NCI-H82 (cell line): ENCODE measurements around the gene CCDC160.
"Not testable (repeated sequence)": the region's sequence is repeated elsewhere in the genome, so short reads cannot be mapped to it uniquely, and the experiment has no call there.

Experiments
- DNase-seq: peaks from one replicate; lab custom pipeline; 2025; lab: John Stamatoyannopoulos, UW

CCDC160 gene

GRCh38 chrX:134236626-134237614 is at the start of gene CCDC160:
Gene CCDC160 (plus strand): TSS chrX:134237182. CDS start chrX:134244801, 7,619 bp downstream.
- peak; percentile 43 for DNase-seq

GRCh38 chrX:134191281-134191680 is 45.7 kb upstream of the CCDC160 start:
- no peak for DNase-seq

GRCh38 chrX:134194915-134195314 is 42.1 kb upstream of the CCDC160 start:
- DNase-seq = no peak

- DNase-seq = no peak
Measured at GRCh38 chrX:134202561-134202960, 34.4 kb upstream of the CCDC160 start.

- no peak for DNase-seq
Measured at GRCh38 chrX:134206221-134206620, 30.8 kb upstream of the CCDC160 start.

- no peak for DNase-seq
Measured at GRCh38 chrX:134210465-134210864, 26.5 kb upstream of the CCDC160 start.

- no peak for DNase-seq
Measured at GRCh38 chrX:134235236-134235635, 1.7 kb upstream of the CCDC160 start.

GRCh38 chrX:134238144-134238543 is 1.2 kb downstream of the CCDC160 start:
- not testable (repeated sequence) for DNase-seq

- DNase-seq = no peak
Measured at GRCh38 chrX:134239016-134239415, 2.0 kb downstream of the CCDC160 start.

GRCh38 chrX:134240209-134240608 is 3.2 kb downstream of the CCDC160 start:
- DNase-seq = no peak

- no peak for DNase-seq
Measured at GRCh38 chrX:134241960-134242619, 5.1 kb downstream of the CCDC160 start.

- DNase-seq = no peak
Measured at GRCh38 chrX:134244043-134244442, 7.1 kb downstream of the CCDC160 start.

GRCh38 chrX:134246282-134246681 is 9.3 kb downstream of the CCDC160 start:
- DNase-seq = no peak

- no peak for DNase-seq
Measured at GRCh38 chrX:134247492-134247891, 10.5 kb downstream of the CCDC160 start.

- DNase-seq = no peak
Measured at GRCh38 chrX:134249241-134249640, 12.3 kb downstream of the CCDC160 start.

GRCh38 chrX:134251241-134251640 is 14.3 kb downstream of the CCDC160 start:
- no peak for DNase-seq

- DNase-seq = no peak
Measured at GRCh38 chrX:134254511-134254910, 17.5 kb downstream of the CCDC160 start.

GRCh38 chrX:134255555-134255954 is 18.6 kb downstream of the CCDC160 start:
- no peak for DNase-seq

- no peak for DNase-seq
Measured at GRCh38 chrX:134256684-134257083, 19.7 kb downstream of the CCDC160 start.

GRCh38 chrX:134258202-134258601 is 21.2 kb downstream of the CCDC160 start:
- no peak for DNase-seq

GRCh38 chrX:134285934-134286333 is 49.0 kb downstream of the CCDC160 start:
- not testable (repeated sequence) for DNase-seq

- DNase-seq = no peak
Measured at GRCh38 chrX:134287346-134287745, 50.4 kb downstream of the CCDC160 start.

- peak; percentile 3 for DNase-seq
Measured at GRCh38 chrX:134294548-134294947, 57.6 kb downstream of the CCDC160 start.
